Liver (tissue), 9 donors: ENCODE measurements around the gene RABL2B. TPM values are rescaled to one million over a fixed set of nuclear protein-coding genes. Genes with fewer than 3 reads are reported as not detected.

Experiments
- DNase-seq: peaks from one replicate; pipeline ENCODE4 v3.0.0-alpha.2; 2017; ENCODE audit warnings: low spot score
- H3K27ac ChIP-seq, 2 donors: one replicate each; pipeline ENCODE4 v1.7.0; 2013; ENCODE audit warnings: inconsistent platforms in 2 of 2, low read length in 2 of 2, control low read depth in 1 of 2, low read depth in 1 of 2, mild to moderate bottlenecking in 1 of 2
- H3K27me3 ChIP-seq, 4 donors: one replicate each; pipeline versions ENCODE4 v1.6.1 to v1.7.0; 2013; ENCODE audit warnings: low read length in 3 of 4, inconsistent platforms in 1 of 4, mild to moderate bottlenecking in 1 of 4, moderate library complexity in 1 of 4; ENCODE audit not compliant: control insufficient read depth in 4 of 4, insufficient read depth in 4 of 4
- H3K36me3 ChIP-seq, 4 donors: one replicate each; pipeline versions ENCODE4 v1.6.1 to v1.7.0; 2013; ENCODE audit warnings: low read length in 3 of 4, mild to moderate bottlenecking in 3 of 4, low read depth in 1 of 4, moderate library complexity in 1 of 4; ENCODE audit not compliant: control insufficient read depth in 4 of 4, insufficient read depth in 3 of 4
- H3K4me1 ChIP-seq, 4 donors: one replicate each; pipeline versions ENCODE4 v1.6.1 to v1.7.0; 2013; ENCODE audit warnings: low read length in 3 of 4, mild to moderate bottlenecking in 3 of 4, moderate library complexity in 1 of 4; ENCODE audit not compliant: control insufficient read depth in 4 of 4, insufficient read depth in 4 of 4
- H3K4me3 ChIP-seq, 3 donors: one replicate each; pipeline versions ENCODE4 v1.6.1 to v1.7.0; 2013; ENCODE audit warnings: low read length in 3 of 3, control low read depth in 1 of 3, low read depth in 1 of 3, mild to moderate bottlenecking in 1 of 3
- H3K9ac ChIP-seq, 2 donors: one replicate each; pipeline ENCODE4 v1.7.0; 2013; ENCODE audit warnings: low read length in 2 of 2, mild to moderate bottlenecking in 2 of 2, moderate library complexity in 2 of 2, control low read depth in 1 of 2, low read depth in 1 of 2
- H3K9me3 ChIP-seq, 4 donors: one replicate each; pipeline versions ENCODE4 v1.6.1 to v1.7.0; 2013; ENCODE audit warnings: low read length in 3 of 4; ENCODE audit not compliant: control insufficient read depth in 4 of 4
- ATF3 ChIP-seq: IDR thresholded peaks from 2 replicates; pipeline ENCODE4 v1.6.1; 2016; ENCODE audit warnings: antibody characterized with exemption
- CTCF ChIP-seq: fragments of 150-350 bp; IDR thresholded peaks from 2 replicates; pipeline ENCODE4 v1.5.1; 2017; ENCODE audit warnings: improper control_type of control experiment, low read depth, low read length; ENCODE audit not compliant: missing input control
- FOXA1 ChIP-seq: IDR thresholded peaks from 2 replicates; pipeline ENCODE4 v1.6.1; 2016; ENCODE audit warnings: antibody characterized with exemption
- GABPA ChIP-seq, 2 donors: IDR thresholded peaks in 1 of 2; conservative IDR thresholded peaks in 1 of 2; 2 replicates each; pipeline ENCODE4 v1.6.1; 2016; ENCODE audit warnings: antibody characterized with exemption in 2 of 2, mild to moderate bottlenecking in 1 of 2, moderate library complexity in 1 of 2
- HNF4A ChIP-seq, 2 donors: conservative IDR thresholded peaks; 2 replicates each; pipeline ENCODE4 v1.6.1; 2016; ENCODE audit warnings: antibody characterized with exemption in 2 of 2, mild to moderate bottlenecking in 2 of 2
- HNF4G ChIP-seq: IDR thresholded peaks from 2 replicates; pipeline ENCODE4 v1.6.1; 2016; ENCODE audit warnings: antibody characterized with exemption
- JUND ChIP-seq, 2 donors: IDR thresholded peaks; 2 replicates each; pipeline ENCODE4 v1.6.1; 2016; ENCODE audit warnings: antibody characterized with exemption in 2 of 2
- NR2F2 ChIP-seq: IDR thresholded peaks from 2 replicates; pipeline ENCODE4 v1.6.1; 2016; ENCODE audit warnings: antibody characterized with exemption
- RAD21 ChIP-seq, 2 donors: IDR thresholded peaks; 2 replicates each; pipeline ENCODE4 v1.6.1; 2016; ENCODE audit warnings: antibody characterized with exemption in 2 of 2, mild to moderate bottlenecking in 2 of 2
- REST ChIP-seq: IDR thresholded peaks from 2 replicates; pipeline ENCODE4 v1.6.1; 2016; ENCODE audit warnings: antibody characterized with exemption, mild to moderate bottlenecking
- RXRA ChIP-seq, 2 donors: IDR thresholded peaks; 2 replicates each; pipeline ENCODE4 v1.6.1; 2017 to 2018; ENCODE audit warnings: antibody characterized with exemption in 2 of 2, mild to moderate bottlenecking in 1 of 2
- TAF1 ChIP-seq: conservative IDR thresholded peaks from 2 replicates; pipeline ENCODE4 v1.6.1; 2016; ENCODE audit warnings: antibody characterized with exemption, mild to moderate bottlenecking
- YY1 ChIP-seq: IDR thresholded peaks from 2 replicates; pipeline ENCODE4 v1.6.1; 2016; ENCODE audit warnings: antibody characterized with exemption, mild to moderate bottlenecking
- ZBTB33 ChIP-seq: IDR thresholded peaks from 2 replicates; pipeline ENCODE4 v1.6.1; 2016; ENCODE audit warnings: antibody characterized with exemption
- WGBS: extraction: QIAGEN DNeasy Blood & Tissue Kit; methylation state at CpG from one replicate; pipeline ENCODE4 v1.1.7; 2013; 5-methylcytosine and 5-hydroxymethylcytosine counted together
- polyA plus RNA-seq, 2 donors: library from polyadenylated mRNA; stranded (reverse) in 1 of 2; unstranded in 1 of 2; fragments of 200-250 nt in 1 of 2; fragments of >200 nt in 1 of 2; fragmentation: Nextera tagmentation in 1 of 2; extraction: Ambion mirVana in 1 of 2; gene quantifications; one replicate each; pipeline versions ENCODE4 v1.2.1 to v1.2.3, GENCODE V29; 2013 to 2015
- total RNA-seq, 2 donors: library from RNA; depleted of rRNA; stranded (reverse); fragments of >200 nt; gene quantifications; one replicate each; pipeline ENCODE4 v1.2.3, GENCODE V29; 2014
- donor health status: healthy.
- donor health status: healthy.
- donor health status: healthy.
- donor health status: healthy.
- donor health status: healthy.

RABL2B gene
- total and polyA plus RNA-seq, 4 donors = 4.2 to 6.7 (median 5.5) TPM

- TF ChIP-seq HNF4G = no peak
- no peak for TF ChIP-seq REST
- TF ChIP-seq YY1 = no peak
- no peak for TF ChIP-seq GABPA (IDR thresholded peaks at IDR 0.05 in 1 of 2, conservative IDR thresholded peaks at IDR 0.05 in 1 of 2)
- TF ChIP-seq FOXA1 = no peak
- TF ChIP-seq NR2F2 = no peak
- TF ChIP-seq JUND (IDR thresholded peaks at IDR 0.05) = no peak
- no peak for TF ChIP-seq ATF3
- no peak for TF ChIP-seq TAF1
- no peak overlapping the region for H3K27ac ChIP-seq
- no peak overlapping the region for H3K9ac ChIP-seq
- H3K4me1 ChIP-seq = peaks cover 0 to 5% (median 0%) of the 10 kb centered on the region in 4 donors
- DNase-seq = no peak
- H3K27me3 ChIP-seq = no peaks in the 10 kb centered on the region
- no peak overlapping the region for H3K4me3 ChIP-seq
- H3K9me3 ChIP-seq = no peaks in the 10 kb centered on the region
- 84% methylated on average over 7 of the region's 7 CpGs for WGBS
- peaks cover 2 to 39% (median 17%) of the 10 kb centered on the region in 4 donors for H3K36me3 ChIP-seq
Measured at GRCh38 chr22:50723991-50724390, 59.4 kb downstream of the RABL2B start.

GRCh38 chr22:50722716-50723428 is 60.6 kb downstream of the RABL2B start:
- WGBS = 90% methylated on average over 12 of the region's 12 CpGs
- no peak overlapping the region for H3K27ac ChIP-seq
- H3K4me3 ChIP-seq = no peak overlapping the region
- peaks cover 0 to 5% (median 0%) of the 10 kb centered on the region in 4 donors for H3K4me1 ChIP-seq
- H3K9me3 ChIP-seq = no peaks in the 10 kb centered on the region
- H3K9ac ChIP-seq = no peak overlapping the region
- TF ChIP-seq HNF4A (conservative IDR thresholded peaks at IDR 0.05) = no peak
- peaks cover 2 to 39% (median 20%) of the 10 kb centered on the region in 4 donors for H3K36me3 ChIP-seq
- DNase-seq = no peak
- H3K27me3 ChIP-seq = no peaks in the 10 kb centered on the region

- no peaks in the 10 kb centered on the region for H3K27me3 ChIP-seq
- no peak overlapping the region for H3K9ac ChIP-seq
- WGBS = 91% methylated on average over 33 of the region's 33 CpGs
- peaks cover 0 to 5% (median 0%) of the 10 kb centered on the region in 4 donors for H3K4me1 ChIP-seq
- peaks cover 2 to 38% (median 20%) of the 10 kb centered on the region in 4 donors for H3K36me3 ChIP-seq
- H3K9me3 ChIP-seq = no peaks in the 10 kb centered on the region
- H3K4me3 ChIP-seq = no peak overlapping the region
- H3K27ac ChIP-seq = no peak overlapping the region
- DNase-seq = no peak
- TF ChIP-seq ZBTB33 = no peak
- no peak for TF ChIP-seq GABPA (IDR thresholded peaks at IDR 0.05 in 1 of 2, conservative IDR thresholded peaks at IDR 0.05 in 1 of 2)
- TF ChIP-seq CTCF = no peak
- TF ChIP-seq TAF1 = no peak
- TF ChIP-seq NR2F2 = no peak
- TF ChIP-seq RXRA (IDR thresholded peaks at IDR 0.05) = no peak
- no peak for TF ChIP-seq RAD21 (IDR thresholded peaks at IDR 0.05)
- TF ChIP-seq REST = no peak
- TF ChIP-seq JUND (IDR thresholded peaks at IDR 0.05) = no peak
Measured at GRCh38 chr22:50722048-50722701, 61.3 kb downstream of the RABL2B start.
